BLaER1 (cell line): Measurements from ENCODE around the gene C19orf33.

Experiments
- H3K27ac ChIP-seq: shearing (Covaris generic); formaldehyde crosslinking; 2 replicates; pipeline ENCODE4 v1.8.1; 2022
- H3K27me3 ChIP-seq: shearing (Covaris generic); formaldehyde crosslinking; 2 replicates; pipeline ENCODE4 v1.8.1; 2022
- H3K36me3 ChIP-seq: shearing (Covaris generic); formaldehyde crosslinking; 2 replicates; pipeline ENCODE4 v1.8.1; 2022
- H3K4me1 ChIP-seq: shearing (Covaris generic); formaldehyde crosslinking; 2 replicates; pipeline ENCODE4 v1.8.1; 2022
- H3K4me2 ChIP-seq: shearing (Covaris generic); formaldehyde crosslinking; 2 replicates; pipeline ENCODE4 v1.8.1; 2022
- H3K4me3 ChIP-seq: shearing (Covaris generic); formaldehyde crosslinking; 2 replicates; pipeline ENCODE4 v1.8.1; 2022
- H3K9ac ChIP-seq: shearing (Covaris generic); formaldehyde crosslinking; 2 replicates; pipeline ENCODE4 v1.8.1; 2022
- H3K9me3 ChIP-seq: shearing (Covaris generic); formaldehyde crosslinking; 2 replicates; pipeline ENCODE4 v1.8.1; 2022
- H4K20me1 ChIP-seq: shearing (Covaris generic); formaldehyde crosslinking; 2 replicates; pipeline ENCODE4 v1.8.1; 2022
- Cebpa-rat ChIP-seq: shearing (Covaris generic); IDR thresholded peaks from 2 replicates; pipeline ENCODE4 v1.8.1; 2022

The C19orf33 gene

DNA sequence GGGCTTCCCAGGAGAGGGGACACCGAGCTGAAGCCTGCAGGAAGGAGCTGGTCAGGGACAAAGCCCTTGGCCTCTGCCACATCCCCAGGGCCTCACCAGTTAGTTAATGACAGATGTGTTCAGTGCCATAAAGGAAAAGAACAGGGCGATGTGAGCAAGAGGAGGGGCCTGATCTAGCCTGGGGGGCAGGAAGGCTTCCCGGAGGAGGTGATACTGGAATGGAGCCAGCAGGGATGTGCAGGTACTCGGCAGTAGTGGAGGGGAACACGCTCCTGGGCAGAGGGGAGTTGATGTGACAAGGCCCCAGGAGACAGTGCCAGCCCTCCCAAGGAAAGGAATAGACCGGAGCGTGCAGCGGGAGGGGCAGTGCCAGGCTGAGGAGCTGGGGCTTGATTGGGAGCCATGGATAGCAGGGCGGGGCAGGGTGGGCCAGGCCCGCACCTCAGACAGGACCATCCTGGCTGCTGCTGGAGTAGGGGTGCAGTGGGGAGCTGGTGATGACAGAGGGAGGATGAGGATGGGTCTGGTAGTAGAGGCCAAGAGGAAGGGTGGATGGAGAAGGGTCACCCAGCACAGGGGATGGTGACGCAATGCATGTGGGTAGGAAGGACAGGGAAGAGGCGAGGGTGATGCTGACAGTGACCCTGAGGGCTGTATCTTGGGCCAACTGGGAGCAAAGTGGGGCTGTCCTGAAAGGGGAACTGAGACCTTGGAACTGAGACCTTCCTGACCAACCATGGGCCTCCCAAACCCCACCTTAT is 4.1 kb downstream of the C19orf33 start:
- H3K4me2 ChIP-seq = no peak overlapping the region
- no peak overlapping the region for H3K9ac ChIP-seq
- H3K9me3 ChIP-seq = no peaks in the 10 kb centered on the region
- H3K27ac ChIP-seq = no peak overlapping the region
- TF ChIP-seq Cebpa-rat = no peak; the same call in 1 of the 2 replicates
- H3K4me1 ChIP-seq = no peaks in the 10 kb centered on the region
- peaks cover 16% of the 10 kb centered on the region for H4K20me1 ChIP-seq
- peaks cover 71% of the 10 kb centered on the region for H3K36me3 ChIP-seq
- no peak overlapping the region for H3K4me3 ChIP-seq
- H3K27me3 ChIP-seq = no peaks in the 10 kb centered on the region

DNA sequence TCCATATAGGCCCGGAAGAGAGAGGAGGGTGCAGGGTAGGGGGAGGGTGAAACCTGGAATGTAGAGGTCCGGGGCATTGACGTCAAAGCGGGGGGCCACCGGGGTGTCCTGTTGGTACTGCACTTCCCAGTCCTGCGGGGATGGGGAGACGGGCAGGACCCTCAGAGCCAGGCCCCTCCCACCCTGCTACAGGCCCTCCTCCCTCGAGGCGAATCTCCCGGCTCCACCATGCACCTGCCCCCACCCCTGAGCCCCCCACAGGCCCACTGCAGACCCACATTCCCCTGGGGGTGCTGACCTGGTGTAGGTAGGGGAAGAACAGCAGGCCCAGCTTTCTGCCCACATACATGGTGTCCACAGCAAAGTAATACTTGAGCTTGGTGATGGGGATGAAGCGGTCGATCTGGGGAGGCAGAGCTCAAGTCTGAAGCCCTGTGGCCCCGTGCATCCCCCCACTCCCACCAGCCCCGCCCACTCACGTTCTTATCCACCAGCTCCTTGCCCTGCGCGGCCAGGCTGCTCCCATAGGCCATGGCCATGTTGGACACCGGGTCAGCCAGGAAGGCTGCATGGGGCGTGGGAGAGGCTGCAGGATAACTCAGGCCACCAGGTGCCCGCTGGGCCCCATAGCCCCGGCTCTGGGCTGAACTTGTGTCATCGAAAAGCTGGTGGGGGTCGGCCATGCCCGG is 5.0 kb downstream of the C19orf33 start:
- H3K4me2 ChIP-seq = no peak overlapping the region
- H3K4me1 ChIP-seq = peaks cover 7% of the 10 kb centered on the region; the same call in 1 of the 2 replicates
- no peaks in the 10 kb centered on the region for H3K9me3 ChIP-seq
- no peak overlapping the region for H3K9ac ChIP-seq
- peaks cover 62% of the 10 kb centered on the region for H3K36me3 ChIP-seq
- no peak overlapping the region for H3K4me3 ChIP-seq
- peaks cover 16% of the 10 kb centered on the region for H4K20me1 ChIP-seq
- no peaks in the 10 kb centered on the region for H3K27me3 ChIP-seq
- no peak for TF ChIP-seq Cebpa-rat
- no peak overlapping the region for H3K27ac ChIP-seq

DNA sequence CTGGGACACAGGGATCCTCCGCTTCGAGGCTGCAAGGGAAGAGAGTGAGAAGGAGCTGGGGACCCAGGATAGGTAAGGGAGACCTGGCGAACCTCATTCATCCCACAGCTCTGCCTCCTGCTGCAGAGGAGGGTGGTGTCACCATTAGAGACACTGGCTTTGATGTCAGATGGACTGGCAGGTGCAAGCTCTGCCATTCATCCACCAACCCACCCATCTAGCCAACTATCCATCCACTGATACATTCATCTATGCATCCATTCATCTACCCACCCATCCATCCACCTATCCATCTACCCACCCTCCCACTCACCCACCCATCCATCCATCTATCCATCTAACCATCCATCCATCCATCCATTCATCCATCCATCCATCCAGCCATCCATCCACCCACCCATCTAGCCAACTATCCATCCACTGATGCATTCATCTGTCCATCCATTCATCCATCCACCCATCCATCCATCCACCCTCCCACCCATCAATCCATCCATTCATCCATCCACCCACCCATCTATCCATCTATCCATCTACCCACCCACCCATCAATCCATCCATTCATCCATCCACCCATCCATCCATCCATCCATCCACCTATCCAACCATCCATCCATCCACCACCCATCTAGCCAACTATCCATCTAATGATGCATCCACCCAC is 5.7 kb downstream of the C19orf33 start:
- Histone ChIP-seq H3K27me3 (no peaks in the 10 kb centered on the region), H3K9ac (no peak overlapping the region), H3K9me3 (no peaks in the 10 kb centered on the region), H4K20me1 (peaks cover 16% of the 10 kb centered on the region), H3K4me1 (peaks cover 14% of the 10 kb centered on the region), H3K36me3 (peaks cover 56% of the 10 kb centered on the region), H3K4me3 (no peak overlapping the region), H3K27ac (no peak overlapping the region), H3K4me2 (no peak overlapping the region)
- TF ChIP-seq Cebpa-rat = no peak

DNA sequence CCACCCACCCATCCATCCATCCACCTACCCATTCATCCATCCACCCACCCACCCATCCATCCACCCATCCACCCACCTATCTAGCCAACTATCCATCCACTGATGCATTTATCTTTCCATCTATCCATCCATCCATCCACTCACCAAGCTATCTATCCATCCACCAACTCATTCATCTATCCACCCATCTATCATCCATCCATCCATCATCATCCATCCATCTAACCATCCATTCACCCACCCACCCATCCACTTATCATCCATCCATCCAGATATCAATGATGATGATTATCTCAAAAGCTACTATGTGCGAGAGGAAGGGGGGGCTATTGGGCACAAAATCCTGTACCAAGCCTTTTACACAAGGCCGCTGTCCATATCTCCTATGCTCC is 6.2 kb downstream of the C19orf33 start:
- Histone ChIP-seq H3K36me3 (peaks cover 50% of the 10 kb centered on the region), H3K9me3 (no peaks in the 10 kb centered on the region), H3K4me1 (peaks cover 19% of the 10 kb centered on the region), H4K20me1 (peaks cover 16% of the 10 kb centered on the region), H3K4me2 (no peak overlapping the region), H3K4me3 (no peak overlapping the region), H3K27ac (no peak overlapping the region), H3K27me3 (no peaks in the 10 kb centered on the region), H3K9ac (no peak overlapping the region)
- no peak for TF ChIP-seq Cebpa-rat

DNA sequence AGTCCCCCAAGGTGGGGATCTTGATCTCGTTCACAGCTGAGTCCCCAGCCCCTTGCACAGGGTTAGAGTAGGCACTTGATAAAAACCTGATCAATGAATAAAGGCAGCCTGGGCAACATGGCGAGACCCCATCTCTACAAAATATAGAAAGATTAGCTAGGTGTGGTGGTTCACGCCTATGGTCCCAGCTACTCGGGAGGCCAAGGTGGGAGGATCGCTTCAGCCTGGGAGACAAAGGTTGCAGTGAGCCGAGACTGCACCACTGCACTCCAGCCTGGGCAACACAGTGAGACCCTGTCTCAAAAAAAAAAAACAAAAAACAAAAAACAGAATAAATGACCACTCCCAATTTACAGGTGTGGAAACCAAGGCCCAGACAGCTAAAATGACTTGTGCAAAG is 6.9 kb downstream of the C19orf33 start:
- H4K20me1 ChIP-seq = peaks cover 16% of the 10 kb centered on the region
- no peak overlapping the region for H3K9ac ChIP-seq
- no peaks in the 10 kb centered on the region for H3K9me3 ChIP-seq
- H3K4me2 ChIP-seq = no peak overlapping the region
- H3K36me3 ChIP-seq = peaks cover 43% of the 10 kb centered on the region
- no peak overlapping the region for H3K27ac ChIP-seq
- H3K4me1 ChIP-seq = peaks cover 21% of the 10 kb centered on the region
- H3K4me3 ChIP-seq = no peak overlapping the region
- no peak for TF ChIP-seq Cebpa-rat
- no peaks in the 10 kb centered on the region for H3K27me3 ChIP-seq

DNA sequence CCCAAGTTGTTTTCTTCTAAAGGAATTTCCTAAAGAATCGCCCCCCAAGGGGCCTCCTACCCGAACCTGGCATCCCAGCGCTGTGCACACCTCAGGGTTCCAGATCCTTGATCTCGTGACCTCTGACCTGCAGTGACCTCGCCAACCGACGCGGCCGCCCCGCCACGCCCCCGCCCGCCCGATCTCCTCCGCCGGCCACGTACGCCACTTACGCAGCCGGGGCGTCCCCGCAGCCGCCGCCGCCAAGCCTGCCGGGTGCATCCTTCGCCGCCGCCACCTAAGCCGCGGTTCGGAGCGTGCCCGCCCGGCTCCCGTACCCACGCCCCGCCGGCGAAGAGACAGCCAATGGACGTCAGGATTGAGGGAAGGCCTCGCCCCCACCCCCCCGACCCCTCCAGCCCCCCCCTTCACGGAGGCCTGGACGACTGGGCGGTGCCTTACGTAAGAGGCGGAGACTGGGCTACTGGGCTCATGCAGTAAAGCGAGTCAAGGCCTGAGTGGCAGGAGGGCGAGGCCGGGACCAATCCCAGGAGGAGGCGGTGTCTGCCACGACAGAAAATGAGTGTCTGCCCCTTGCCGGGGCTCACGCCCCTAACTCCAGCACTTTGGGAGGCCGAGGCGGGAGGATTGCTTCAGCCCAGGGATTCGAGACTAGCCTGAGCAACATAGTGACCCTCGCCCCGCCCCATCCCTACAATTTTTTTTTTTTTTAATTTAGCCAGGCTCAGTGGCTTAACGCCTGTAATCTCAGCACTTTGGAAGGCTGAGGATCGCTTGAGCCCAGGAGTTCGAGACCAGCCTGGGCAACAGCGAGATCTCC is 11.8 kb downstream of the C19orf33 start, which contains the start of gene YIF1B:
YIF1B (minus strand) TSS at position 291 of the 820 bp plus-strand sequence; CDS start at position 261, 30 bp downstream.
- Histone ChIP-seq H3K4me2 (peak within 1 kb of the TSS; percentile 93), H4K20me1 (peaks cover 10% of the 10 kb centered on the region), H3K9ac (peak within 1 kb of the TSS; percentile 78), H3K9me3 (no peaks in the 10 kb centered on the region), H3K4me1 (peaks cover 65% of the 10 kb centered on the region), H3K27ac (peak within 1 kb of the TSS; percentile 85), H3K27me3 (no peaks in the 10 kb centered on the region), H3K4me3 (peak within 1 kb of the TSS; percentile 77), H3K36me3 (peaks cover 3% of the 10 kb centered on the region; the same call in 1 of the 2 replicates)
- no peak for TF ChIP-seq Cebpa-rat

DNA sequence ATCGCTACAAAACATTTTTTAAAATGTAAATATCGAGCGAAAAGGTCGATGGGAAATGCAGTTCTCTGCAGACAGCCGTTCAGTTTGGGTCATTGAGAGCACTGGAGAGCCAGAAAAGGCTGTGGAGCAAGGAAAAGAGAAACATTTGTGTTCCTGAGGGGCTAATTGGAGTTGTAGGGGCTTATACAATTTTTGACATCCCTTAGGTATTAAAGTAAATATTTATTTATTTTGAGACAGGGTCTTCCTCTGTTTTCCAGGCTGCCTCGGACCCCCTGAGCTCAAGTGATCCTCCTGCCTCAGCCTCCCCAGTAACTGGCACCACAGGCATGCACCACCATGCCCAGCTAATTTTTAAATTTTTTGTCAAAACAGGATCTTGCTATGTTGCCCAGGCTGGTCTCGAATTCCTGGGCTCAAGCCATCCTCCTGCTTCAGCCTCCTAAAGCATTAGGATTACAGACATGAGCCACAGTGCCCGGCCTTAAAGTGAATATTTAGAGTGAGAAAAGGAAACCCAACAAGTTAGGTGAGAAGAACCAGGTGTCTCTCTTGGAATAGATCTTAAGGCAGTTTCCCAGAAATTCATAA is 12.5 kb downstream of the C19orf33 start:
- peak overlapping the region; percentile 57 for H3K9ac ChIP-seq
- no peaks in the 10 kb centered on the region for H3K27me3 ChIP-seq
- no peaks in the 10 kb centered on the region for H3K36me3 ChIP-seq
- TF ChIP-seq Cebpa-rat = no peak
- H3K4me1 ChIP-seq = peaks cover 72% of the 10 kb centered on the region
- H4K20me1 ChIP-seq = peaks cover 9% of the 10 kb centered on the region
- H3K4me2 ChIP-seq = peak overlapping the region; percentile 93
- H3K27ac ChIP-seq = peak overlapping the region; percentile 85
- no peaks in the 10 kb centered on the region for H3K9me3 ChIP-seq
- peak overlapping the region; percentile 62 for H3K4me3 ChIP-seq

DNA sequence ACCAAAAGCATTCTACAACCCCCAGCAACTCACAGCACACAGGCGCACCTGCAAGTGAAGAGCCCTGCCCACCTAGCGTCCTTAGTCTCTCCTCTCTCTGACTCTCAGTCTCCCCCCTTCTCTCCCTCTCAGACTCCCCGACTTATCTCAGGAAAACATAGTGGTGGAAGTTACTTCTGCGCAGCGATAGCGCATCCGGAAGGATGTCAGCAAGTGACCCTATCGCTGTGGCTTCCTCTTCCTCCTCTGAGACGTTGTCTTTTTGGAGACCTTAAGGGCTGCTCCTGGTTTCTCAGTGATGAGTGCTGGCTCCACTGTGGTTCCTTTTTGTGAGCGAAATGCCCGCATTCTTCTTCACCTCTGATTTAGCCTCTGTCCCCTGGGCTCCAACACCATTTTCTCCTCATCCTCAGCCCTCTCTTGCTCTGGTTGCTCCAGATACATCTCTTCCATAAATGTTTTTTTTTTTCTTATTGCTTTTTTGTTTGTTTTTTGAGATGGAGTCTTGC is 13.1 kb downstream of the C19orf33 start:
- peak overlapping the region; percentile 85 for H3K27ac ChIP-seq
- H3K9ac ChIP-seq = peak overlapping the region; percentile 55
- no peak for TF ChIP-seq Cebpa-rat
- no peaks in the 10 kb centered on the region for H3K36me3 ChIP-seq
- peak overlapping the region; percentile 93 for H3K4me2 ChIP-seq
- H4K20me1 ChIP-seq = peaks cover 6% of the 10 kb centered on the region
- peak overlapping the region; percentile 62 for H3K4me3 ChIP-seq
- H3K9me3 ChIP-seq = no peaks in the 10 kb centered on the region
- peaks cover 76% of the 10 kb centered on the region for H3K4me1 ChIP-seq
- H3K27me3 ChIP-seq = no peaks in the 10 kb centered on the region
